IMR-90 (cell line): ENCODE results near the gene SNX11. TPM values are rescaled to one million over a fixed set of nuclear protein-coding genes. Genes with fewer than 3 reads are reported as not detected.

Source experiments
- ATAC-seq: fragments of 200-7000 bp; cut with Tn5 transposase; 2 replicates; pipeline ENCODE4 v1.9.1; 2020; ENCODE audit warnings: low read depth, mild to moderate bottlenecking, moderate library complexity
- BruUV-seq: library from RNA; stranded (reverse); fragments of 400-500 nt; replicated peaks from 2 replicates; lab custom pipeline; 2021; lab: Mats Ljungman, UMichigan
- CTCF ChIA-PET: fragments of 300-600 bp; formaldehyde crosslinking; extraction: SDS; loops from one replicate; lab custom pipeline; 2021; ENCODE audit warnings: antibody characterized with exemption; lab: Yijun Ruan, JAX
- POLR2A ChIA-PET: fragments of 300-600 bp; sonication (Branson Sonifier 250); formaldehyde crosslinking; loops from one replicate; lab custom pipeline; 2022; ENCODE audit warnings: antibody characterized with exemption; ENCODE audit not compliant: unreplicated experiment; lab: Charles Lee
- DNase-seq: peaks from one replicate; pipeline ENCODE4 v3.0.0; 2013
- H2AFZ ChIP-seq: replicated peaks from 2 replicates; pipeline ENCODE3; 2013; ENCODE audit warnings: low read length, mild to moderate bottlenecking; ENCODE audit not compliant: poor library complexity
- H2AK5ac ChIP-seq: 2 replicates; pipeline ENCODE4 v1.6.1; 2013; ENCODE audit warnings: low read depth, low read length, inconsistent platforms
- H2AK9ac ChIP-seq: replicated peaks from 2 replicates; pipeline ENCODE3; 2013; ENCODE audit warnings: mild to moderate bottlenecking, low read depth, low read length, moderate library complexity; ENCODE audit not compliant: poor library complexity
- H2BK120ac ChIP-seq: 2 replicates; pipeline ENCODE4 v1.6.1; 2013; ENCODE audit warnings: low read depth, low read length, inconsistent platforms
- H2BK15ac ChIP-seq: 3 replicates; pipeline ENCODE4 v1.6.1; 2013; ENCODE audit warnings: low read depth, low read length, inconsistent platforms
- H2BK20ac ChIP-seq: 2 replicates; pipeline ENCODE4 v1.6.1; 2013; ENCODE audit warnings: low read depth, mild to moderate bottlenecking, inconsistent platforms, low read length, moderate library complexity
- H2BK5ac ChIP-seq: 2 replicates; pipeline ENCODE4 v1.6.1; 2013; ENCODE audit warnings: mild to moderate bottlenecking, low read depth, low read length, inconsistent platforms; ENCODE audit not compliant: poor library complexity, severe bottlenecking
- H3K14ac ChIP-seq: replicated peaks from 2 replicates; pipeline ENCODE4 v1.6.1; 2013; ENCODE audit warnings: low read depth, low read length, inconsistent platforms
- H3K18ac ChIP-seq: 2 replicates; pipeline ENCODE4 v1.6.1; 2013; ENCODE audit warnings: low read depth, low read length, control low read depth
- H3K23ac ChIP-seq: 2 replicates; pipeline ENCODE4 v1.6.1; 2013; ENCODE audit warnings: low read depth, low read length, inconsistent platforms
- H3K27ac ChIP-seq: 2 replicates; pipeline ENCODE4 v1.5.1; 2013; ENCODE audit warnings: mild to moderate bottlenecking, control low read depth, low read length; ENCODE audit not compliant: insufficient read depth
- H3K27me3 ChIP-seq: 2 replicates; pipeline ENCODE4 v1.6.1; 2013; ENCODE audit warnings: low read length; ENCODE audit not compliant: control insufficient read depth, insufficient read depth
- H3K36me3 ChIP-seq: 2 replicates; pipeline ENCODE4 v1.6.1; 2013; ENCODE audit warnings: low read length, mixed read lengths; ENCODE audit not compliant: control insufficient read depth, insufficient read depth
- H3K4ac ChIP-seq: 2 replicates; pipeline ENCODE4 v1.6.1; 2013; ENCODE audit warnings: low read depth, low read length, inconsistent platforms
- H3K4me1 ChIP-seq: 2 replicates; pipeline ENCODE4 v1.6.1; 2013; ENCODE audit warnings: low read length, mixed read lengths; ENCODE audit not compliant: control insufficient read depth, insufficient read depth
- H3K4me2 ChIP-seq: 2 replicates; pipeline ENCODE4 v1.6.1; 2013; ENCODE audit warnings: low read depth, mild to moderate bottlenecking, control low read depth, low read length, moderate library complexity
- H3K4me3 ChIP-seq: 2 replicates; pipeline ENCODE4 v1.5.1; 2013; ENCODE audit warnings: low read depth, mild to moderate bottlenecking, control low read depth, low read length, moderate library complexity; ENCODE audit not compliant: insufficient read depth
- H3K56ac ChIP-seq: 2 replicates; pipeline ENCODE4 v1.6.1; 2013; ENCODE audit warnings: low read length, inconsistent platforms; ENCODE audit not compliant: insufficient read depth; ENCODE audit errors: extremely low read depth
- H3K79me1 ChIP-seq, 2 experiments: 2 replicates each; pipeline ENCODE4 v1.6.1; 2013; ENCODE audit warnings: low read length in 2 of 2, inconsistent platforms in 1 of 2, low read depth in 1 of 2
- H3K9ac ChIP-seq: 2 replicates; pipeline ENCODE4 v1.6.1; 2013; ENCODE audit warnings: low read depth, low read length, control low read depth
- H3K9me1 ChIP-seq: 2 replicates; pipeline ENCODE4 v1.6.1; 2013; ENCODE audit warnings: low read length, inconsistent platforms; ENCODE audit not compliant: insufficient read depth
- H3K9me3 ChIP-seq: 2 replicates; pipeline ENCODE4 v1.6.1; 2013; ENCODE audit warnings: low read length; ENCODE audit not compliant: control insufficient read depth, insufficient read depth
- H4K20me1 ChIP-seq: 2 replicates; pipeline ENCODE4 v1.6.1; 2013; ENCODE audit warnings: low read length, inconsistent platforms; ENCODE audit not compliant: insufficient read depth
- H4K5ac ChIP-seq: 2 replicates; pipeline ENCODE4 v1.6.1; 2013; ENCODE audit warnings: mild to moderate bottlenecking, low read depth, low read length, control low read depth
- H4K8ac ChIP-seq, 2 experiments: 2 replicates each; pipeline ENCODE4 v1.6.1; 2013; ENCODE audit warnings: low read depth in 2 of 2, low read length in 2 of 2, control low read depth in 1 of 2, inconsistent platforms in 1 of 2
- H4K91ac ChIP-seq: 2 replicates; pipeline ENCODE4 v1.6.1; 2013; ENCODE audit warnings: low read depth, low read length, inconsistent platforms; ENCODE audit not compliant: insufficient read depth
- FOS ChIP-seq: fragments of 150-350 bp; IDR thresholded peaks from 2 replicates; pipeline ENCODE4 v1.6.1; 2016; ENCODE audit warnings: low read depth, low read length
- MAZ ChIP-seq: IDR thresholded peaks from 2 replicates; pipeline ENCODE4 v1.6.1; 2012; ENCODE audit warnings: low read depth, mild to moderate bottlenecking, low read length, improper control_type of control experiment, moderate library complexity, borderline replicate concordance
- MXI1 ChIP-seq: IDR thresholded peaks from 2 replicates; pipeline ENCODE4 v1.6.1; 2012; ENCODE audit warnings: low read depth, mild to moderate bottlenecking, low read length, moderate library complexity, borderline replicate concordance
- POLR2A ChIP-seq: IDR thresholded peaks from 2 replicates; pipeline ENCODE4 v1.6.1; 2012; ENCODE audit warnings: mild to moderate bottlenecking, low read depth, low read length
- RAD21 ChIP-seq: IDR thresholded peaks from 2 replicates; pipeline ENCODE4 v1.6.1; 2012; ENCODE audit warnings: low read length, improper control_type of control experiment
- RCOR1 ChIP-seq: IDR thresholded peaks from 2 replicates; pipeline ENCODE4 v1.6.1; 2012; ENCODE audit warnings: mild to moderate bottlenecking, low read length, improper control_type of control experiment; ENCODE audit not compliant: insufficient replicate concordance
- RFX5 ChIP-seq: IDR thresholded peaks from 2 replicates; pipeline ENCODE4 v1.8.0; 2012; ENCODE audit warnings: low read depth, mild to moderate bottlenecking, low read length, moderate library complexity
- SMC3 ChIP-seq: fragments of 150-350 bp; IDR thresholded peaks from 2 replicates; pipeline ENCODE4 v1.6.1; 2016; ENCODE audit warnings: low read depth, mild to moderate bottlenecking, antibody characterized with exemption, low read length, moderate library complexity
- WGBS, 2 experiments: methylation state at CpG; one replicate each; pipeline versions ENCODE4 v1.1.5 to v1.1.7; 2013; ENCODE audit warnings: missing lambda C conversion rate in 2 of 2; ENCODE audit not compliant: insufficient read length in 1 of 2; ENCODE audit errors: extremely low coverage in 2 of 2; 5-methylcytosine and 5-hydroxymethylcytosine counted together
- dilution Hi-C: fragments of 300-500 bp; cut with HindIII; formaldehyde crosslinking; loops from one replicate; pipeline ENCODE4 v1.14.3; 2018; ENCODE audit warnings: low sequenced_read_pairs; ENCODE audit not compliant: unreplicated experiment
- in situ Hi-C: fragments of 300-500 bp; cut with MboI; formaldehyde crosslinking; loops from 3 replicates; pipeline ENCODE4 v1.14.3; 2019; ENCODE audit warnings: low sequenced_read_pairs, inconsistent platforms, mixed read lengths
- intact Hi-C: fragments of 100-400 bp; cut with micrococcal nuclease; formaldehyde crosslinking; loops from 2 replicates; pipeline ENCODE4 v1.10.0; 2022
- polyA plus RNA-seq, 3 experiments: library from polyadenylated mRNA; depleted of rRNA; stranded (reverse); fragments of >200 nt; gene quantifications; 2 replicates each; pipeline ENCODE4 v1.2.3, GENCODE V29; 2012; ENCODE audit warnings: low replicate concordance in 1 of 3
- total RNA-seq: library from RNA; depleted of rRNA; stranded (reverse); fragments of >200 nt; gene quantifications from 2 replicates; pipeline ENCODE4 v1.2.3, GENCODE V29; 2012
- TF ChIP-seq, protein P1 (sequence below): fragments of 150-350 bp; IDR thresholded peaks from 2 replicates; pipeline ENCODE4 v1.6.1; 2016; ENCODE audit warnings: low read depth, mild to moderate bottlenecking, low read length, moderate library complexity, borderline replicate concordance
- TF ChIP-seq, protein P2 (sequence below): conservative IDR thresholded peaks from 2 replicates; pipeline ENCODE4 v1.5.1; 2012; ENCODE audit warnings: mild to moderate bottlenecking, low read depth, low read length, improper control_type of control experiment

The SNX11 gene
- total and polyA plus RNA-seq, 2 of the 4 experiments (the other 2 are of a cell fraction): 14.7 to 16.9 TPM

DNA sequence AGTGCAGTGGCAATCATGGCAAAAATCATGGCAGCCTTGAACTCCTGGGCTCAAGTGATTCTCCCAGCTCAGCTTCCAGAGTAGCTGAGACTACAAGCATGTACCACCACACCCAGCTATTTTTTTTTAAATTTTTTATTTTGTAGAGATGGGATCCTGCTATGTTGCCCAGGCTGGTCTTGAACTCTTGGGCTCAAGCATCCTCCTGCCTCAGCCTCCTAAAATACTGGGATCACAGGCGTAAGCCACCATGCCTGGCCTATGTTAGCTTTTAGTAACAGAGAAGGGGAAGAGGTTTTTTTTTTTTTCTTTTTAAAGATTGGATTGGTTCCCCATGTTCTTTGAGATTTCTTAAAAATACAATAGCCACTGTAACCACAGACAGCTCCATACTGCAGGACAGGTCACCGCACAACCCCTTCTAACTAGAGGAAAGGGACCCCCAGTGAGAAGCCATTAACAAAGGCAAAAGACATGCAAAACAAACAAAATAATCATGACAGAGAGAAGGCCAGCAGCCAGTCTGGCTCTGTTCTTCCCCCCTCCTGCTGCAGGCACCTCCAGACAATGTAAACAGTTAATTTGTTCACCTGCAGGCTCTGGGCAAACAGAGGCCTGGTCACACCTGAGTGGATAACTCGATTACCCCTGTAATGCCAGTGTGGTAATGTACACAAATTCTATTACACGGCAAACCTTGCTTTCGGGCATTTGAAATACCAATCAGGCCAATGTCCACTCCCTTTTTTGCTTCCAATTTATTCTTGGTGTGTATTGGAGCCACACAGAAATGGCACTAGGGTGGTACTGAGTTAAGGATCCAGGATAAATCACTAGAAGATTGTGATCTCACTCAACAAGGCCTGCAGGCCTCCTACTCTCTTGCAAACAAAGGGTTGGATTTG lies 52.9 kb downstream of the SNX11 start (continued):
- TF ChIP-seq RCOR1 (no peak), POLR2A (no peak)

DNA sequence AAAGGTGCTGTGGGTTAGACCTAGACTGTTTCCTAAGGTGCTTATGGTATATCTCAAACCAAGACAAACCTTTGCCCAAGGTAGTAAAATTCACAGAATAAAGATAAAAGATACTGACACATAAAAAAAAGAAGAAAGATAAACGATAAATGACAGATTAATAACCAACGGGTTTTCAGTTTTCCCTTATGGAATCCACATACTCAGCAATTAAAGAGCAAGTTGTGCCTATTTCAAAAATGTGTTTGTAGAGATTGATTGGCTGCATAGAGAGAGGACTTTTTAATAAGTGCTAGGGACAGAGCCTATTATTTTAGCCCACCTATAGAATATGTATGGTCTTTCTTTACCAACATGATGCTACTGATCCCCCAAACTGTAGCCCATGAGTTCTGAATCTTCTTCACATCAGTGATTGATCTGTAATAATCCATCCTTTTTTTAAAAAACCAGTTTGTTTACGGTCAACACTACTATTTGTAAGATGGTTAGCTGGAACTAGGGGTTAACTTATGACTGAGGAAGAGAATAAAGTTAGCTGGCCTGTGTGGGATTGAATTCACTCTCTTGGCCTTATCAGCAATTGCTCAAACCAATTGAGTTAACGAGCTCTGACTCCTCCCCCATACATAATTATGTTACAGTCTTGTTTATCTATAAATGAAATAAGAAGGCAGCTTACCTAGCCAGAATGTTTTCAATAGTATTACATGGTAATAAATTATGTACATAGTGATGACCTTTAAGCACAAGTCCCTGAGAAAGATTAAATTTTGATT lies 53.8 kb downstream of the SNX11 start:
- WGBS, 2 experiments: no CpG with 5 or more reads among the region's 4 CpGs
- dilution Hi-C loops: no loop called here
- Histone ChIP-seq H3K14ac (no peak overlapping the region), H3K56ac (no peak overlapping the region), H3K9me3 (no peaks in the 10 kb centered on the region), H2AK9ac (no peak overlapping the region), H3K4me1 (no peaks in the 10 kb centered on the region), H4K5ac (no peak overlapping the region), H2AK5ac (no peak overlapping the region), H3K79me1 (no peaks in the 10 kb centered on the region), H3K4ac (no peak overlapping the region), H3K27ac (no peak overlapping the region), H3K4me2 (no peak overlapping the region), H3K23ac (no peak overlapping the region), H3K9ac (no peak overlapping the region), H3K27me3 (peaks cover 50% of the 10 kb centered on the region), H3K9me1 (no peaks in the 10 kb centered on the region), H3K18ac (no peak overlapping the region), H2BK120ac (no peak overlapping the region), H4K91ac (no peak overlapping the region), H2BK20ac (no peak overlapping the region), H2AFZ (no peak overlapping the region), H2BK5ac (no peak overlapping the region), H3K36me3 (no peaks in the 10 kb centered on the region), H2BK15ac (no peak overlapping the region), H4K20me1 (no peaks in the 10 kb centered on the region), H3K4me3 (no peak overlapping the region), H4K8ac (no peak overlapping the region)
- ATAC-seq (no peak), DNase-seq (no peak)
- POLR2A ChIA-PET: no interaction called here
- intact Hi-C loops: no loop called here
- CTCF ChIA-PET: no interaction called here
- in situ Hi-C loops: loop anchor here (10.0 kb wide), 1 partner anchor 463 kb away; the partner anchor contains the start of gene HOXB9
- BruUV-seq: no TSS peak
- no peak for TF ChIP-seq POLR2A
- no peak for TF ChIP-seq MAZ
- no peak for TF ChIP-seq SMC3
- no peak for TF ChIP-seq RAD21
- TF ChIP-seq, protein P1, sequence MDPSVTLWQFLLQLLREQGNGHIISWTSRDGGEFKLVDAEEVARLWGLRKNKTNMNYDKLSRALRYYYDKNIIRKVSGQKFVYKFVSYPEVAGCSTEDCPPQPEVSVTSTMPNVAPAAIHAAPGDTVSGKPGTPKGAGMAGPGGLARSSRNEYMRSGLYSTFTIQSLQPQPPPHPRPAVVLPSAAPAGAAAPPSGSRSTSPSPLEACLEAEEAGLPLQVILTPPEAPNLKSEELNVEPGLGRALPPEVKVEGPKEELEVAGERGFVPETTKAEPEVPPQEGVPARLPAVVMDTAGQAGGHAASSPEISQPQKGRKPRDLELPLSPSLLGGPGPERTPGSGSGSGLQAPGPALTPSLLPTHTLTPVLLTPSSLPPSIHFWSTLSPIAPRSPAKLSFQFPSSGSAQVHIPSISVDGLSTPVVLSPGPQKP: no peak
- TF ChIP-seq RCOR1: no peak
- no peak for TF ChIP-seq FOS
- TF ChIP-seq RFX5: no peak
- TF ChIP-seq MXI1: no peak
- TF ChIP-seq, protein P2, sequence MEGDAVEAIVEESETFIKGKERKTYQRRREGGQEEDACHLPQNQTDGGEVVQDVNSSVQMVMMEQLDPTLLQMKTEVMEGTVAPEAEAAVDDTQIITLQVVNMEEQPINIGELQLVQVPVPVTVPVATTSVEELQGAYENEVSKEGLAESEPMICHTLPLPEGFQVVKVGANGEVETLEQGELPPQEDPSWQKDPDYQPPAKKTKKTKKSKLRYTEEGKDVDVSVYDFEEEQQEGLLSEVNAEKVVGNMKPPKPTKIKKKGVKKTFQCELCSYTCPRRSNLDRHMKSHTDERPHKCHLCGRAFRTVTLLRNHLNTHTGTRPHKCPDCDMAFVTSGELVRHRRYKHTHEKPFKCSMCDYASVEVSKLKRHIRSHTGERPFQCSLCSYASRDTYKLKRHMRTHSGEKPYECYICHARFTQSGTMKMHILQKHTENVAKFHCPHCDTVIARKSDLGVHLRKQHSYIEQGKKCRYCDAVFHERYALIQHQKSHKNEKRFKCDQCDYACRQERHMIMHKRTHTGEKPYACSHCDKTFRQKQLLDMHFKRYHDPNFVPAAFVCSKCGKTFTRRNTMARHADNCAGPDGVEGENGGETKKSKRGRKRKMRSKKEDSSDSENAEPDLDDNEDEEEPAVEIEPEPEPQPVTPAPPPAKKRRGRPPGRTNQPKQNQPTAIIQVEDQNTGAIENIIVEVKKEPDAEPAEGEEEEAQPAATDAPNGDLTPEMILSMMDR: no peak
